Caco-2 (cell line): ENCODE results near the gene CCAR1. TPM values are rescaled to one million over a fixed set of nuclear protein-coding genes. Genes with fewer than 3 reads are reported as not detected.
"Not testable (repeated sequence)": the region's sequence is repeated elsewhere in the genome, so short reads cannot be mapped to it uniquely, and the experiment has no call there.

ENCODE experiments used
- BruUV-seq: library from RNA; stranded (reverse); fragments of 400-500 nt; replicated peaks from 2 replicates; lab custom pipeline; 2021; lab: Mats Ljungman, UMichigan
- CTCF ChIA-PET: fragments of 300-600 bp; sonication (Branson Sonifier 250); formaldehyde crosslinking; loops from one replicate; lab custom pipeline; 2022; ENCODE audit warnings: antibody characterized with exemption; lab: Charles Lee
- POLR2A ChIA-PET: fragments of 300-600 bp; sonication (Branson Sonifier 250); formaldehyde crosslinking; loops from one replicate; lab custom pipeline; 2022; ENCODE audit warnings: antibody characterized with exemption; lab: Charles Lee
- DNase-seq, 2 experiments: peaks; one replicate each; pipeline versions ENCODE4 v3.0.0 to v3.0.0-alpha.2; 2020 to 2022
- H3K27me3 ChIP-seq: replicated peaks from 2 replicates; pipeline ENCODE4 v1.6.0; 2011; ENCODE audit warnings: low read length; ENCODE audit not compliant: control insufficient read depth, insufficient read depth
- H3K36me3 ChIP-seq: 2 replicates; pipeline ENCODE4 v1.5.1; 2011; ENCODE audit warnings: low read length; ENCODE audit not compliant: control insufficient read depth, insufficient read depth
- H3K4me1 ChIP-seq: fragments of 250-450 bp; sonication (Bioruptor Pico); 2 replicates; pipeline ENCODE4 v1.5.1; 2020; ENCODE audit warnings: mild to moderate bottlenecking
- H3K4me3 ChIP-seq: 2 replicates; pipeline ENCODE4 v1.5.1; 2011; ENCODE audit warnings: low read depth, mild to moderate bottlenecking, control low read depth, low read length
- H3K9me3 ChIP-seq: fragments of 250-450 bp; sonication (Bioruptor Pico); 2 replicates; pipeline ENCODE4 v1.5.1; 2020; ENCODE audit warnings: mild to moderate bottlenecking, moderate library complexity
- H3K27ac Mint-ChIP-seq: one replicate; pipeline ENCODE4 v1.8.0; 2022; ENCODE audit warnings: mixed read lengths; ENCODE audit not compliant: unreplicated experiment
- H3K27me3 Mint-ChIP-seq: one replicate; pipeline ENCODE4 v1.8.0; 2022; ENCODE audit warnings: mixed read lengths; ENCODE audit not compliant: insufficient read depth, unreplicated experiment
- H3K36me3 Mint-ChIP-seq: one replicate; pipeline ENCODE4 v1.8.0; 2022; ENCODE audit warnings: mild to moderate bottlenecking, mixed read lengths; ENCODE audit not compliant: insufficient read depth, unreplicated experiment
- H3K4me1 Mint-ChIP-seq: one replicate; pipeline ENCODE4 v1.8.0; 2022; ENCODE audit warnings: low read depth, mixed read lengths; ENCODE audit not compliant: unreplicated experiment
- H3K4me3 Mint-ChIP-seq: one replicate; pipeline ENCODE4 v1.8.0; 2022; ENCODE audit warnings: mild to moderate bottlenecking, moderate library complexity, mixed read lengths; ENCODE audit not compliant: unreplicated experiment
- H3K9me3 Mint-ChIP-seq: one replicate; pipeline ENCODE4 v1.8.0; 2022; ENCODE audit warnings: mixed read lengths; ENCODE audit not compliant: unreplicated experiment
- intact Hi-C: fragments of 100-400 bp; cut with micrococcal nuclease; formaldehyde crosslinking; loops from one replicate; pipeline ENCODE4 v1.10.0; 2022; ENCODE audit not compliant: unreplicated experiment
- total RNA-seq: library from RNA; stranded (reverse); gene quantifications from 2 replicates; pipeline ENCODE4 v1.2.3, GENCODE V29; 2022
- TF ChIP-seq, protein P1 (sequence below), 2 experiments: fragments of 200-600 bp in 1 of 2; IDR thresholded peaks; 1 replicate in 1 of 2; 2 replicates in 1 of 2; pipeline versions ENCODE4 v1.5.1 to v1.8.0; 2011 to 2022; ENCODE audit warnings: antibody characterized with exemption in 1 of 2, control low read depth in 1 of 2, inconsistent platforms in 1 of 2, low read depth in 1 of 2, low read length in 1 of 2, mild to moderate bottlenecking in 1 of 2, moderate library complexity in 1 of 2; ENCODE audit not compliant: insufficient read depth in 1 of 2, severe bottlenecking in 1 of 2, unreplicated experiment in 1 of 2

Gene CCAR1
- total RNA-seq, 1 experiment from 2014 or later = 180 TPM

DNA sequence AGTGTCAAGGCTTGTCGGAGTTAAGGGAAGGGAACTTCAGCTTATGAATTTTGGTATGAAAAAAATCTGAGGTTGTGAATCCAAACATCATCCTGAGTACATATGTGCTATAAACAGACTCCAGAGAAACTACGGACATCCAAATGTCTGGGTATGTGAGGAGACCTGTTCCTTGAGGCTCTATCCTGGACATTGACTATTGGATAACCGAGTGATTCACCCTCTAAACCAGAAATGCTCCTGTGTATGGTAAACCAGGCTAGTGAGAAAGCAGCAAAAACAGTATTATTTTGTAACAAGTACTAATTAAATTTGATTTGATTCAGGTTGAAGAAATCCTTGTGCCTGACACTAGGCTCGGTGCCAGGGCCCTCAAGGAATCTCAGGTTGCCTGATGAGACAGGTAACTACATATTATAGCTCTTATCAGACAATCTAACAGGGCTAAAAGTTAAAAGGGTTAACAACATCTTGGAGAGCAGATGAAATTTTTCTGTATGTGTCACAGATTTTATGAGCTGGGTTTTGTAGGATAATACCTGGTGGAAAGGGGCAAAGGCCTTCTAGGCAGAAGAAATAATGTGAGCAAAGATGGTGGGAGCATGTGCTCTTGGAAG lies 95.9 kb downstream of the CCAR1 start:
- CTCF ChIA-PET = no interaction called here
- no peak overlapping the region for H3K4me3 ChIP-seq
- no peaks in the 10 kb centered on the region for H3K27me3 Mint-ChIP-seq
- no peaks in the 10 kb centered on the region for H3K9me3 Mint-ChIP-seq
- H3K4me1 Mint-ChIP-seq = no peaks in the 10 kb centered on the region
- H3K36me3 Mint-ChIP-seq = no peaks in the 10 kb centered on the region
- POLR2A ChIA-PET = interaction anchor here (1.3 kb wide), 1 partner anchor 10 kb away, joined by 3 read pairs; the partner anchor contains the start of gene STOX1
- BruUV-seq = no TSS peak
- DNase-seq = no peak
- no peak overlapping the region for H3K27ac Mint-ChIP-seq
- TF ChIP-seq, protein P1, sequence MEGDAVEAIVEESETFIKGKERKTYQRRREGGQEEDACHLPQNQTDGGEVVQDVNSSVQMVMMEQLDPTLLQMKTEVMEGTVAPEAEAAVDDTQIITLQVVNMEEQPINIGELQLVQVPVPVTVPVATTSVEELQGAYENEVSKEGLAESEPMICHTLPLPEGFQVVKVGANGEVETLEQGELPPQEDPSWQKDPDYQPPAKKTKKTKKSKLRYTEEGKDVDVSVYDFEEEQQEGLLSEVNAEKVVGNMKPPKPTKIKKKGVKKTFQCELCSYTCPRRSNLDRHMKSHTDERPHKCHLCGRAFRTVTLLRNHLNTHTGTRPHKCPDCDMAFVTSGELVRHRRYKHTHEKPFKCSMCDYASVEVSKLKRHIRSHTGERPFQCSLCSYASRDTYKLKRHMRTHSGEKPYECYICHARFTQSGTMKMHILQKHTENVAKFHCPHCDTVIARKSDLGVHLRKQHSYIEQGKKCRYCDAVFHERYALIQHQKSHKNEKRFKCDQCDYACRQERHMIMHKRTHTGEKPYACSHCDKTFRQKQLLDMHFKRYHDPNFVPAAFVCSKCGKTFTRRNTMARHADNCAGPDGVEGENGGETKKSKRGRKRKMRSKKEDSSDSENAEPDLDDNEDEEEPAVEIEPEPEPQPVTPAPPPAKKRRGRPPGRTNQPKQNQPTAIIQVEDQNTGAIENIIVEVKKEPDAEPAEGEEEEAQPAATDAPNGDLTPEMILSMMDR (IDR thresholded peaks at IDR 0.05; ENCODE audit: insufficient read depth in 1 of 2, low read depth in 1 of 2, low read length in 1 of 2, severe bottlenecking in 1 of 2, unreplicated experiment in 1 of 2) = no peak
- H3K4me1 ChIP-seq = no peaks in the 10 kb centered on the region
- intact Hi-C loops = no loop called here
- H3K36me3 ChIP-seq = no peaks in the 10 kb centered on the region
- no peaks in the 10 kb centered on the region for H3K27me3 ChIP-seq
- no peaks in the 10 kb centered on the region for H3K9me3 ChIP-seq
- no peak overlapping the region for H3K4me3 Mint-ChIP-seq

DNA sequence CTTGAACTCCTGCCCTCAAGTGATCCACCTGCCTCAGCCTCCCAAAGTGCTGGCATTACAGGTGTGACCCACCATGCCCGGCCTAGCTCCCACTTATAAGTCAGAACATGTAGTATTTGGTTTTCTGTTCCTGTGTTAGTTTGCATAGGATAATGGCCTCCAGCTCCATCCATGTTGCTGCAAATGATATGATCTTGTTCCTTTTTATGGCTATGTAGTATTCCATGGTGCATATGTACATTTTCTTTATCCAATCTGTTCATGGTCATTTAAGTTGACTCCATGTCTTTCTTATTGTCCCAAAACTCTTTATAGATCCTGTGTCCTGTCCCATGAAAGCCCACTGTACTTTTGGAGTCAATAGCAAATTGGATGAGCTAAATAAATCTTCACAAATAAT lies 99.3 kb downstream of the CCAR1 start:
- H3K9me3 ChIP-seq, H3K36me3 ChIP-seq, H3K27ac Mint-ChIP-seq, POLR2A ChIA-PET, H3K27me3 ChIP-seq, BruUV-seq, H3K9me3 Mint-ChIP-seq, H3K4me3 Mint-ChIP-seq, H3K4me3 ChIP-seq, H3K4me1 Mint-ChIP-seq, H3K27me3 Mint-ChIP-seq, DNase-seq, H3K4me1 ChIP-seq, CTCF ChIA-PET, H3K36me3 Mint-ChIP-seq, intact Hi-C loops: not testable (repeated sequence)

DNA sequence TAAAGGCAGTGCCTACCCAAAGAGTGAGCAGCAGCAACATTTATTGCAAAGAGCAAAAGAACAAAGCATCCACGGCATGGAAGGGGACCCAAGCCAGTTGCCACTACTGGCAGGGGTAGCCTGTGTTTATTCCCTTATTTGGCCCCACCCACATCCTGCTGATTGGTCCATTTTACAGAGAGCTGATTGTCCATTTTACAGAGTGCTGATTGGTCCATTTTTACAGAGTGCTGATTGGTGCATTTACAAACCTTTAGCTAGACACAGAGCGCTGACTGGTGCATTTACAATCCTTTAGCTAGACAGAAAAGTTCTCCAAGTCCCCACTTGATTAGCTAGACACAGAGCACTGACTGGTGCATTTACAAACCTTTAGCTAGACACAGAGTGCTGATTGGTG lies 101.6 kb downstream of the CCAR1 start:
- H3K27me3 ChIP-seq, H3K4me1 Mint-ChIP-seq, intact Hi-C loops, H3K36me3 ChIP-seq, POLR2A ChIA-PET, H3K36me3 Mint-ChIP-seq, H3K27me3 Mint-ChIP-seq, H3K9me3 Mint-ChIP-seq, H3K27ac Mint-ChIP-seq, H3K4me3 Mint-ChIP-seq, H3K9me3 ChIP-seq, H3K4me1 ChIP-seq, H3K4me3 ChIP-seq, BruUV-seq: not testable (repeated sequence)
- peak; percentile 32 to 54 for DNase-seq
- CTCF ChIA-PET = interaction anchor here (1.0 kb wide), 1 partner anchor 78 kb away, joined by 3 read pairs; the partner anchor contains the start of gene DDX50
